Esophagus squamous epithelium (tissue), 5 donors: ENCODE measurements around the gene FBXW5. TPM values are rescaled to one million over a fixed set of nuclear protein-coding genes. Genes with fewer than 3 reads are reported as not detected.

Experiments
- DNase-seq: peaks from one replicate; lab custom pipeline; 2025; lab: John Stamatoyannopoulos, UW
- H3K27ac ChIP-seq, 4 donors: fragments of 200-600 bp; sonication (generic); one replicate each; pipeline ENCODE4 v1.5.1; 2016 to 2019; ENCODE audit warnings: mild to moderate bottlenecking in 1 of 4
- H3K27me3 ChIP-seq, 4 donors: fragments of 200-600 bp; sonication (generic); 1 replicate in 3 of 4; 2 replicates in 1 of 4; pipeline versions ENCODE4 v1.5.1 to v1.6.0; 2017 to 2021; ENCODE audit warnings: antibody characterized with exemption in 1 of 4
- H3K36me3 ChIP-seq, 3 donors: fragments of 200-600 bp; sonication (generic); one replicate each; pipeline ENCODE4 v1.5.1; 2016 to 2019
- H3K4me1 ChIP-seq, 3 donors: fragments of 200-600 bp; sonication (generic); one replicate each; pipeline ENCODE4 v1.5.1; 2017 to 2019
- H3K4me3 ChIP-seq, 4 donors: fragments of 200-600 bp; sonication (generic); 1 replicate in 3 of 4; 2 replicates in 1 of 4; pipeline ENCODE4 v1.5.1; 2016 to 2019; ENCODE audit warnings: mild to moderate bottlenecking in 2 of 4, moderate library complexity in 1 of 4
- H3K9me3 ChIP-seq, 3 donors: fragments of 200-600 bp; sonication (generic); one replicate each; pipeline ENCODE4 v1.5.1; 2016 to 2019
- CTCF ChIP-seq, 6 experiments: fragments of 450-650 bp in 4 of 6; fragments of 200-600 bp in 2 of 6; sonication (generic) in 2 of 6; IDR thresholded peaks; one replicate each; pipeline ENCODE4 v1.5.1; 2016 to 2019; ENCODE audit warnings: antibody characterized with exemption in 6 of 6, mild to moderate bottlenecking in 4 of 6, moderate library complexity in 4 of 6
- POLR2A ChIP-seq, 4 donors: fragments of 450-650 bp; IDR thresholded peaks; one replicate each; pipeline ENCODE4 v1.6.1; 2017; ENCODE audit warnings: antibody characterized with exemption in 4 of 4, mild to moderate bottlenecking in 4 of 4, moderate library complexity in 3 of 4
- WGBS, 2 donors: methylation state at CpG; one replicate each; pipeline ENCODE4 v1.1.5; 2018; 5-methylcytosine and 5-hydroxymethylcytosine counted together
- intact Hi-C: fragments of 100-400 bp; cut with DNase I; formaldehyde crosslinking; loops from one replicate; pipeline ENCODE4 v1.15.0; 2022
- total RNA-seq, 4 donors: library from RNA; depleted of rRNA; stranded (reverse); fragments of >200 nt; gene quantifications; one replicate each; pipeline ENCODE4 v1.1.0, GENCODE V29; 2016
- donor health status: DM: yes; HTN: yes; CAD: no.

The FBXW5 gene
- total RNA-seq, 4 donors from 2014 or later = 146 to 210 (median 163) TPM

DNA sequence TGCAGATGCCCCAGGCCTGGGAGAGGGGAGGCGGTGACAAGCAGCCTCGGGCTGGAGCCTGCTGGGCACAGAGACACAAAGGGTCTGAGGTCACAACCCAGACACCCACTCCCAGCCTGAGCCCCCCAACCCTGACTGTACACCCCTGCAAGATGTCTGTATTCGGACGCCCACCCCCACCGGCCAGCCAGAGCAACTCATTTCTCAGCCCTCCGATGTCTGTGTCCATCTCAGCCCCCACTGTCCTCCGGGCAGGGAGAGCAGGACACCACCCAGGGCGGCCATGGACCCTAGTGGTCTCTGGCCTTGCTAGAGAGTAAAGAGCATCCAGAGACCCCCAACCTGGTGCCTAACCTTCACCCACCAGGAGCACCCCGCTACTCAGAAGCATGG is 11.4 kb upstream of the FBXW5 start:
- TF ChIP-seq CTCF (IDR thresholded peaks at IDR 0.05) = no peak
- no peak for TF ChIP-seq POLR2A (IDR thresholded peaks at IDR 0.05)
- no peak for DNase-seq

DNA sequence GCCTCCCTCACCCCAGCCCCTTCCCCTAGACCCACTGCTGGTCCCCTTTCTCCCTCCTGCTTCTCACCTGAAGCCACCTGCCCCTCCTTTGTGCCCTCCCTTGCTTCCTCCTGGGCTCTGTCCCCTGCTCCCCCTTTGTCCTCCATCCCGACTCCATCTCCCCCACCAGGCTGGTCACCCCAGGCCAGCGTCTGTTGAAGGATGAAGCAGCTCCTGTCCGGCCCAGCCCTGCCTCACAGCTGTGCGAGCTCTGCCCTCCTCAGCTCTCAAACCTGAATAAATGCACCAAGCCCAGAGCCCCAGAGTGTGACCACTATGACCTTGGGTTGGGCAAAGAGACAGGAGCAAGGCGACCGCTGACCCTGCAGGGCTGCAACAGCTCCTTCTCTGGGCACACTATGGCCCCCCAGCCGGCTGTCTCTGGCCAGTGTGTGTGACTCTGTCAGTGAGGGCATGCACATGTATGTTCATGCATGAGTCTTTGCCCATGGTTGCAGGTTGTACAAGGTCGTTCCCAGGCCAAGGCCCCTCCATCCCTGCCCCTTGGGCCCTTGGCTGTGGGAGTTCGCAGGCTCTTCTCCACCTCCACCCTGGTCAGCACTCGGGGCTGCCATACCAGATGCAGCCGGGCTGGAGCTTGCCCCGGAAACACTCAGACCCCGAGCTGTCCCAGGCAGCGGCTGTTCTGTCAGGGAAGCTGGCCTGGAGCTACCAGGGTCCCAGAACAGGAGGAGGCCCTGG is 10.8 kb upstream of the FBXW5 start:
- DNase-seq = no peak
- Histone ChIP-seq H3K4me3 (no peak overlapping the region), H3K27ac (no peak overlapping the region), H3K9me3 (no peaks in the 10 kb centered on the region), H3K4me1 (peaks cover 4 to 7% (median 4%) of the 10 kb centered on the region in 3 donors), H3K36me3 (no peaks in the 10 kb centered on the region), H3K27me3 (no peaks in the 10 kb centered on the region)
- 77 to 90% methylated on average over 3 to 6 of the region's 14 CpGs for WGBS, 2 donors
- intact Hi-C loops = no loop called here
- TF ChIP-seq POLR2A (IDR thresholded peaks at IDR 0.05) (no peak), CTCF (IDR thresholded peaks at IDR 0.05) (no peak)

More for the DNA sequence above, 11.4 kb upstream of the FBXW5 start:
- 100% methylated on average over 5 of the region's 9 CpGs; no CpG with 5 or more reads in 1 of the 2 donors for WGBS, 2 donors
- no peaks in the 10 kb centered on the region for H3K9me3 ChIP-seq
- H3K4me3 ChIP-seq = no peak overlapping the region
- no peaks in the 10 kb centered on the region for H3K27me3 ChIP-seq
- no peaks in the 10 kb centered on the region for H3K36me3 ChIP-seq
- H3K27ac ChIP-seq = no peak overlapping the region
- intact Hi-C loops = no loop called here
- peaks cover 2 to 5% (median 2%) of the 10 kb centered on the region in 3 donors for H3K4me1 ChIP-seq

DNA sequence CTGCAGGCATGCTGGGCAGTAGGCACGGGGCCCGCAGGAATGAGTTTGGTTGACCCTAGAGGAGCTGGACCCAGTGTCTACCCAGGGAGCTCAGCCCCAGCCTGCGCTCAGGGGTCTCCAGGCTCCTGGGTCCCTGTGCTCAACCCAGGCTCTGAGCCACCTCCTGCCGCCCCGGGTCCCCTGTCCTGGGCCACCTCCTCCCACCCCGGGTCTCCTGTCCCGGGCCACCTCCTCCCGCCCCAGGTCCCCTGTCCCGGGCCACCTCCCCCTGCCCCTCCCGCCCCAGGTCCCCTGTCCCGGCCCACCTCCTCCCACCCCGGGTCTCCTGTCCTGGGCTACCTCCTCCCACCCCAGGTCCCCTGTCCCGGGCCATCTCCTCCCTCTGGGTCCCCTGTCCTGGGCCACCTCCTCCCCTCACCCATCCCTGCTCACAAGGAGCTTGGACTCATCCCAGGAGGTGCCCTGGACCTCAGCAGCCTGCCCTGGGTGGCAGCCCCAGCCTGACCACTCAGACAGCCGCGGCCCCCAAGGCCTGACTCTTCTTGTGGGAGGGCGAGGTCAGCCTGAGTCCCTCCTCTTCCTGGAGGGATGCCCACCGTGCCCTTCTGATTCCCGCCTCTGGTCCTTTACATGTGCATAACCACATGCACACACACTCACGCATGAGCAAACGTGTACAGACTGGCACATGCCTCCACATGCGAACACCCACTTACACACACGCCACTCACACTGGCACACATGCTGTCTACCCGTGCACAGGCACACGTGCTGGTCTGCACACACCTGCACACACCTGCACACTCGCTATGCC is 9.9 kb upstream of the FBXW5 start:
- H3K36me3 ChIP-seq = no peaks in the 10 kb centered on the region
- no peak overlapping the region for H3K27ac ChIP-seq
- no peak overlapping the region for H3K4me3 ChIP-seq
- WGBS, 2 donors = 69 to 84% methylated on average over 14 to 16 of the region's 25 CpGs
- H3K4me1 ChIP-seq = peaks cover 7 to 13% (median 8%) of the 10 kb centered on the region in 3 donors
- no peak for TF ChIP-seq CTCF (IDR thresholded peaks at IDR 0.05)
- no peak for TF ChIP-seq POLR2A (IDR thresholded peaks at IDR 0.05)
- no peaks in the 10 kb centered on the region for H3K9me3 ChIP-seq
- no peak for DNase-seq
- no peaks in the 10 kb centered on the region for H3K27me3 ChIP-seq
- intact Hi-C loops = no loop called here

- intact Hi-C loops = no loop called here
- Histone ChIP-seq H3K9me3 (no peaks in the 10 kb centered on the region), H3K4me3 (no peak overlapping the region), H3K27me3 (no peaks in the 10 kb centered on the region), H3K36me3 (no peaks in the 10 kb centered on the region), H3K4me1 (peaks cover 13 to 20% (median 14%) of the 10 kb centered on the region in 3 donors), H3K27ac (no peak overlapping the region)
- DNase-seq = no peak
- 73% methylated on average over 3 of the region's 19 CpGs; no CpG with 5 or more reads in 1 of the 2 donors for WGBS, 2 donors
- TF ChIP-seq CTCF (IDR thresholded peaks at IDR 0.05) = no peak
- TF ChIP-seq POLR2A (IDR thresholded peaks at IDR 0.05) = no peak
Measured at GRCh38 chr9:136953771-136954269, 9.3 kb upstream of the FBXW5 start.
